HG03342 (cell line): ENCODE data around the gene APOBEC4.
"Not testable (repeated sequence)": the region's sequence is repeated elsewhere in the genome, so short reads cannot be mapped to it uniquely, and the experiment has no call there.

Source experiments
- ATAC-seq: cut with Tn5 transposase; IDR thresholded peaks from one replicate; pipeline ENCODE4 v1.9.1; 2021; ENCODE audit warnings: mild to moderate bottlenecking, moderate library complexity; ENCODE audit not compliant: unreplicated experiment

Gene APOBEC4

GRCh38 chr1:183635099-183635605 is 18.0 kb downstream of the APOBEC4 start:
- no peak for ATAC-seq

GRCh38 chr1:183634429-183635065 is 18.6 kb downstream of the APOBEC4 start:
- no peak for ATAC-seq

- ATAC-seq = peak; percentile 43
Measured at GRCh38 chr1:183633676-183634343, 19.3 kb downstream of the APOBEC4 start.

GRCh38 chr1:183632964-183633363 is 20.2 kb downstream of the APOBEC4 start:
- no peak for ATAC-seq

- no peak for ATAC-seq
Measured at GRCh38 chr1:183632114-183632513, 21.0 kb downstream of the APOBEC4 start.

- ATAC-seq = no peak
Measured at GRCh38 chr1:183630748-183631147, 22.4 kb downstream of the APOBEC4 start.

GRCh38 chr1:183628537-183628936 is 24.6 kb downstream of the APOBEC4 start:
- ATAC-seq = no peak

- not testable (repeated sequence) for ATAC-seq
Measured at GRCh38 chr1:183626236-183626635, 26.9 kb downstream of the APOBEC4 start.

GRCh38 chr1:183622884-183623785 is 30.0 kb downstream of the APOBEC4 start:
- ATAC-seq = peak; percentile 75

- ATAC-seq = no peak
Measured at GRCh38 chr1:183622013-183622412, 31.1 kb downstream of the APOBEC4 start.

GRCh38 chr1:183620311-183620710 is 32.8 kb downstream of the APOBEC4 start:
- no peak for ATAC-seq

- no peak for ATAC-seq
Measured at GRCh38 chr1:183619781-183620180, 33.3 kb downstream of the APOBEC4 start.

- not testable (repeated sequence) for ATAC-seq
Measured at GRCh38 chr1:183618202-183618601, 34.9 kb downstream of the APOBEC4 start.

- not testable (repeated sequence) for ATAC-seq
Measured at GRCh38 chr1:183612975-183613374, 40.1 kb downstream of the APOBEC4 start.

GRCh38 chr1:183612407-183612806 is 40.7 kb downstream of the APOBEC4 start:
- no peak for ATAC-seq

GRCh38 chr1:183611021-183611420 is 42.1 kb downstream of the APOBEC4 start:
- no peak for ATAC-seq

GRCh38 chr1:183609759-183610452 is 43.2 kb downstream of the APOBEC4 start:
- ATAC-seq = no peak

GRCh38 chr1:183609313-183609712 is 43.8 kb downstream of the APOBEC4 start:
- ATAC-seq = peak; percentile 52

GRCh38 chr1:183607322-183607980 is 45.7 kb downstream of the APOBEC4 start:
- peak; percentile 39 for ATAC-seq

GRCh38 chr1:183605904-183606303 is 47.2 kb downstream of the APOBEC4 start:
- no peak for ATAC-seq
